ENCODE data around the gene ADM2. TPM values are rescaled to one million over a fixed set of nuclear protein-coding genes. Genes with fewer than 3 reads are reported as not detected.

ADM2 gene
- total RNA-seq, 1 donor: 2.6 TPM

DNA sequence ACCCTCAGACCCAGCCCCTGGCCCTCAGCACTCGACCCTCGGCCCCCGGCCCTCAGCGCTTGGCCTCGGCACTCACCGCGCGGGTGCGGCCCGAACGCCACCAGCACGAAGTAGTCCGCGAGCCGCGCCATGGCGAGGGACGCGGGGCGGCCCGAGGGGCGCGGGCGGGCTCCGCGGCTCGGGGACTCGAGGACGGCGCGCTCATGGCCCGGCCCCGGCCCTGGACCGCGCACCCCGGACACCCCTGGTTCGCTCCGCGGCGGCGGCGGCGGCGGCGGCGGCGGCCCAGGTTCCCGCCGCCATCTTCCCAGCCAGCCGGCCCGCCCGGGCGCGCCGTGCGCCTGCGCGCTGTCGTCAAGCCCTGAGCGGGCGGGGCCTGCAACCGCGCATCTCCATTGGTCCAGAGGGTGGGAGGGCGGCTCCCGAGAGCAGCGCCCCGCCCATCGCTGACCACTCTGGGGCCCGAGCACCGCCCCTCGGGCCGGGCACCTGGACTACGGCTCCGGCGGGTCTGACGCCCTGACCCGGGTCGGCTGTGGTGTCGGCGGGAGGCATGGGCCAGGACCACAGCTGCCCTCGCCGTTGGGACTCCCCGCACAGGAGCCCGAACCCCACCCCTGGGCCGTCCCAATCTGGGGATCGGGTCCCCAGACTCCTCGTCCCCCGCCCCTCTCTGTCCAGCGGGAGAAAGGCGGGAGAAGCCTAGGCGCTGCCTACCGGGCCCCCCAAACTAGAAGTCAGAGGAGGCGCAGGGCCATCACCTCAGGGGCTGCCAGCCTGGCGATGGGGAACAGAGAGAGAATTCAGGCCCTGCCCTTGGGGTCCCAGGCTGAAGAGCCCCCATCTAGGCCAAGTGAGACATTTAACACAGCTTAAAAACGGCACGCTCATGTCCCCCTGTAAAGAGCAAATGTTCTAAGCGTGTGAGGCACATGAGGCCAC lies 6.4 kb upstream of the ADM2 start, which contains the start of gene SBF1:
SBF1 (minus strand) TSS at position 326 of the 942 bp plus-strand sequence; CDS start at position 131, 195 bp downstream.
- peak within 1 kb of the TSS; percentile 65 for H3K4me3 ChIP-seq (ENCODE audit: low read depth, low read length)
- peak; percentile 88 for DNase-seq (ENCODE audit: low read depth)
- TF ChIP-seq, protein P1, sequence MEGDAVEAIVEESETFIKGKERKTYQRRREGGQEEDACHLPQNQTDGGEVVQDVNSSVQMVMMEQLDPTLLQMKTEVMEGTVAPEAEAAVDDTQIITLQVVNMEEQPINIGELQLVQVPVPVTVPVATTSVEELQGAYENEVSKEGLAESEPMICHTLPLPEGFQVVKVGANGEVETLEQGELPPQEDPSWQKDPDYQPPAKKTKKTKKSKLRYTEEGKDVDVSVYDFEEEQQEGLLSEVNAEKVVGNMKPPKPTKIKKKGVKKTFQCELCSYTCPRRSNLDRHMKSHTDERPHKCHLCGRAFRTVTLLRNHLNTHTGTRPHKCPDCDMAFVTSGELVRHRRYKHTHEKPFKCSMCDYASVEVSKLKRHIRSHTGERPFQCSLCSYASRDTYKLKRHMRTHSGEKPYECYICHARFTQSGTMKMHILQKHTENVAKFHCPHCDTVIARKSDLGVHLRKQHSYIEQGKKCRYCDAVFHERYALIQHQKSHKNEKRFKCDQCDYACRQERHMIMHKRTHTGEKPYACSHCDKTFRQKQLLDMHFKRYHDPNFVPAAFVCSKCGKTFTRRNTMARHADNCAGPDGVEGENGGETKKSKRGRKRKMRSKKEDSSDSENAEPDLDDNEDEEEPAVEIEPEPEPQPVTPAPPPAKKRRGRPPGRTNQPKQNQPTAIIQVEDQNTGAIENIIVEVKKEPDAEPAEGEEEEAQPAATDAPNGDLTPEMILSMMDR (IDR thresholded peaks at IDR 0.05; ENCODE audit: insufficient read depth, low read depth, low read length): no peak

DNA sequence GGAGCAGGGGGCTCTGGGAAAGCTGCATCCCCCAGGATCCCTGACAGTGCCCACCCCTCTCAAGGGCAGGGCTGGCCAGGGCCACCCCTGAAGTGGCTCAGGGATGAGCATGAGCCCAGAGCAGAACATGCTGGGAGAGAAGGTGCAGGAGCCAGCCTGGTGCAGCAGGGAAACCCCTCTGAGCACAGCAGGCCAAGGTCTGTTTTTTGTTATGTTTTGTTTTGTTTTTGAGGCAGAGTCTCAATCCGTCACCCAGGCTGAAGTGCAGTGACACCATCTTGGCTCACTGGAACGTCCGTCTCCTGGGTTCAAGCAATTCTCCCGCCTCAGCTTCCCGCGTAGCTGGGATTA lies 5.7 kb upstream of the ADM2 start:
- no peak overlapping the region for H3K4me3 ChIP-seq (ENCODE audit: low read depth, low read length)
- TF ChIP-seq, protein P1 (IDR thresholded peaks at IDR 0.05; ENCODE audit: insufficient read depth, low read depth, low read length): no peak
- DNase-seq (ENCODE audit: low read depth): no peak

DNA sequence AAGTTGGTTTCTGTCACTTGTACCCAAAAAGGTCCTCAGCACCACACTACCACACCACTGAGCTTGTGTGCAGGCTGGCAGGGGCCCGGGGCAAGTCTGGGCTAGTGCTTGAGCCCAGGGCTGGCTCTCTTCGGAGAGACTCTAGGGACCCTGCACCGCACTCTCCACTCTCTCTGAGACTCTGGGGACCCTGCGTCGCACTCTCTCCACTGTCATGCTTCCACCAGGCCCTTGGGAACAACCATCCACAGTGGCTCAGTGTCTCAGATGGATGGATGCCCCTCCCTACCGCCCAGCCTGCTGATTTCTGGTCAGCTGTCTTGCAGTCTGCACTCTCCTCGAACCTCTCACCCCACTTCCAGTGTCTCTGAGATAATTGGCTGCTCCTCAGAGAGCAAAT lies 4.5 kb upstream of the ADM2 start:
- H3K4me3 ChIP-seq (ENCODE audit: low read depth, low read length): no peak overlapping the region
- TF ChIP-seq, protein P1 (IDR thresholded peaks at IDR 0.05; ENCODE audit: insufficient read depth, low read depth, low read length): no peak
- no peak for DNase-seq (ENCODE audit: low read depth)

DNA sequence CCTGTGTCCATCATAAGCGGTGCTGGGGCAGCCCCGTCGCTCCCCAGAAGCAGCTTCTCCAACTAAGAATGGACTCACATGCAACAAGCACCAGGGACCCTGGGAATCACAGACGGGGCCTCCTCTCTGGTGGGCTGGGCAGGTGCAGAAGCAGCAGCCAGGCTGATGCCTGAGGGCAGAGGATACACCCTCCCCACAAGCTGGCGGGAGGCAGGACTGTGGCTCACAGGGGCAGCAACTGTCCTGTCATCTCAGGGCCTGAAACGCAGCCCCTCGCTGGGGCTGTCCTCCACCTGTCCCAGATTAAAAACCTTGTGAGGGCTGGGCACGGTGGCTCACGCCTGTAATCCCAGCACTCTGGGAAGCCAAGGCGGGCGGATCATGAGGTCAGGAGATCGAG lies 3.4 kb upstream of the ADM2 start:
- H3K4me3 ChIP-seq (ENCODE audit: low read depth, low read length): no peak overlapping the region
- DNase-seq (ENCODE audit: low read depth): no peak
- TF ChIP-seq, protein P1 (IDR thresholded peaks at IDR 0.05; ENCODE audit: insufficient read depth, low read depth, low read length): no peak

DNA sequence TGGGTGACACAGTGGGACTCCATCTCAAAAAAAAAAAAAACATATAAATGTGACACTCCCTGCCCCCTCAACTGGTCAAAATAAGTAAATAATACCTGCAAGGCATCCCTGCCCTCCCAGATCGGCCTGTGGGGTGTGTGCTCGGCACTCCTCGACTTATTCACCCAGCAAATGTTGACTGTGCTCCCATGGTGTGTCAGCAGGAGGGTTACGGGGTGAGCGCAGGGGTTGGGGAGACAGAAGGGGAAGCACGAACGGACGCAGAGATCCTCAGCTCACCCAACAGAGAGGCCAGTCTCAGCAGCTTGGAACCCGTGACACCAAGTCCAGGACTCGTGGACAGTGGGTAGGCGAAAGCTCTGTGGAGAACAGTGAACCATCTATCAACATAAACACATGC lies 1.6 kb upstream of the ADM2 start:
- TF ChIP-seq, protein P1 (IDR thresholded peaks at IDR 0.05; ENCODE audit: insufficient read depth, low read depth, low read length): no peak
- no peak overlapping the region for H3K4me3 ChIP-seq (ENCODE audit: low read depth, low read length)
- no peak for DNase-seq (ENCODE audit: low read depth)

DNA sequence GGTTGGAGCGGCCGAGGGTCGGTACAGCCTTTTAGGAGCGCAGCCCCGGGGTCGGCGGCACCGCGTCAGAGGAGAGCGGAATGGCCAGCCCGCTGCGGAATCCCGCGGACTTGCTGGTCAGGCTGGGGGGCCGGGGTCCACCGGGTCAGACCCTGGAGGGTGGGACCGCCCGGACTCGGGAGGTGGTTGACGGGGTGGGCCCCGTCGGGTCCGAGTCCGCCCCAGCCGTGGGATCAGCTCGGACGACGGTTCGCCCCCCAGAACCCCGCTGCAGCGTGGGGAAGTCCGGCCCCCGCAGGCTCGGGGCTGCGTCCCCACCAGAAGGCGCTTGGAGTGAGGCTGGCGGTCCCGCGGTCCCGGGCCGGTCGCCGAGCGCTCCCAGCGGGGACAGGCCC lies 301 bp upstream of the ADM2 start:
- H3K4me3 ChIP-seq (ENCODE audit: low read depth, low read length): peak overlapping the region; percentile 81
- TF ChIP-seq, protein P1 (IDR thresholded peaks at IDR 0.05; ENCODE audit: insufficient read depth, low read depth, low read length): no peak

More for the DNA sequence above, 301 bp upstream of the ADM2 start:
- DNase-seq (ENCODE audit: low read depth): no peak

Data from fibroblast of villous mesenchyme (primary cell).